Activated T-helper 17 cell treated with anti-CD3 and anti-CD28 coated beads, Interleukin-2, amount 50 U/mL, for 72 hours (primary cell): ENCODE measurements around the gene CYP2B6. TPM values are rescaled to one million over a fixed set of nuclear protein-coding genes. Genes with fewer than 3 reads are reported as not detected.
"Not testable (repeated sequence)": the region's sequence is repeated elsewhere in the genome, so short reads cannot be mapped to it uniquely, and the experiment has no call there.

Experiments
- ATAC-seq: fragments of 150-1000 bp; cut with Tn5 transposase; replicated peaks from 2 replicates; pipeline ENCODE4 v1.10.0; 2021; ENCODE audit warnings: mild to moderate bottlenecking, moderate library complexity
- H3K27ac Mint-ChIP-seq: one replicate; pipeline ENCODE4 v1.8.0; 2022; ENCODE audit warnings: mixed read lengths
- H3K27me3 Mint-ChIP-seq: one replicate; pipeline ENCODE4 v1.8.0; 2022; ENCODE audit warnings: mixed read lengths
- H3K36me3 Mint-ChIP-seq: one replicate; pipeline ENCODE4 v1.8.0; 2022; ENCODE audit warnings: low read depth, mild to moderate bottlenecking, mixed read lengths
- H3K4me1 Mint-ChIP-seq: one replicate; pipeline ENCODE4 v1.8.0; 2022; ENCODE audit warnings: mixed read lengths
- H3K4me3 Mint-ChIP-seq: one replicate; pipeline ENCODE4 v1.8.0; 2022; ENCODE audit warnings: mild to moderate bottlenecking, mixed read lengths
- H3K9me3 Mint-ChIP-seq: one replicate; pipeline ENCODE4 v1.8.0; 2022; ENCODE audit warnings: mixed read lengths
- total RNA-seq, 2 donors: library from RNA; stranded (reverse); gene quantifications; one replicate each; pipeline ENCODE4 v1.2.3, GENCODE V29; 2022

The CYP2B6 gene
- total RNA-seq, 2 donors from 2014 or later = not detected

DNA sequence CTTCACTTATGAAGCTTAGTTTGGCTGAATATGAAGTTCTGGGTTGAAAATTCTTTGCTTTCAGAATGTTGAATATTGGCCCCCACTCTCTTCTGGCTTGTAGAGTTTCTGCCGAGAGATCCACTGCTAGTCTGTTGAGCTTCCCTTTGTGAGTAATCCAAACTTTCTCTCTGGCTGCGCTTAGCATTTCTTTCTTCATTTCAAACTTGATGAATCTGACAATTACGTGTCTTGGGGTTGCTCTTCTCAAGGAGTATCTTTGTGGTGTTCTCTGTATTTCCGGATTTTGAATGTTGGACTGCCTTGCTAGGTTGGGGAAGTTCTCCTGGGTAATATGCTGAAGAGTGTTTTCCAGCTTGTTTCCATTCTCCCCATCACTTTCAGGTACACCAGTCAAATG is 21.4 kb upstream of the CYP2B6 start:
- not testable (repeated sequence) for H3K27me3 Mint-ChIP-seq, H3K9me3 Mint-ChIP-seq, H3K36me3 Mint-ChIP-seq
- Mint-ChIP-seq H3K27ac (peak overlapping the region; percentile 65), H3K4me3 (peak overlapping the region; percentile 42), H3K4me1 (peaks cover 23% of the 10 kb centered on the region)
- ATAC-seq = peak; percentile 74

DNA sequence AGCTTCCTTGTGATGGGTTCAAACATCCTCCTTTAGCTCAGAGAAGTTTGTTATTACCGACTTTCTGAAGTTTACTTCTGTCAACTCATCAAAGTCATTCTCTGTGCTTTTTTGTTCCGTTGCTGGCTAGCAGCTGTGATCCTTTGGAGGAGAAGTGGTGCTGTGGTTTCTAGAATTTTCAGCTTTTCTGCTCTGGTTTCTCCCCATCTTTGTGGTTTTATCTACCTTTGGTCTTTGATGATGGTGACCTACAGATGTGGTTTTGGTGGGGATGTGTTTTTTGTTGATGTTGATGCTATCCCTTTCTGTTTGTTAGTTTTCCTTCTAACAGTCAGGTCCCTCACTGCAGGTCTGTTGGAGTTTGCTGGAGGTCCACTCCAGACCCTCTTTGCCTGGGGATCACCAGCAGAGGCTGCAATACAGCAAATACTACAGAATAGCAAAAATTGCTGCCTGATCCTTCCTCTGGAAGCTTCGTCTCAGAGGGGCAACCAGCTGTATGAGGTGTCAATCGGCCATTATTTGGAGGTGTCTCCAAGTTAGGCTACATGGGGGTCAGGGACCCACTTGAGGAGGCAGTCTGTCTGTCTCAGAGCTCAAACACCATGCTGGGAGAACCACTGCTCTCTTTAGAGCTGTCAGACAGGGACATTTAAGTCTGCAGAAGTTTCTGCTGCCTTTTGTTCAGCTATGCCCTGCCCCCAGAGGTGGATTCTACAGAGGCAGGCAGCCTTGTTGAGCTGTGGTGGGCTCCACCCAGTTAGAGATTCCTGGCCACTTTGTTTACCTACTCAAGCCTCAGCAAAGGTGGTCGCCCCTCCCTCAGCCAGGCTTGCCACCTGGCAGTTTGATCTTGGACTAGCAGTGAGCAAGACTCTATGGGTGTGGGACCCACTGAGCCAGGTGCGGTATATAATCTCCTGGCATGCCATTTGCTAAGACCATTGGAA is 20.4 kb upstream of the CYP2B6 start:
- ATAC-seq = peak; percentile 51
- not testable (repeated sequence) for H3K36me3 Mint-ChIP-seq, H3K9me3 Mint-ChIP-seq, H3K27me3 Mint-ChIP-seq
- H3K27ac Mint-ChIP-seq = peak overlapping the region; percentile 65
- H3K4me1 Mint-ChIP-seq = peaks cover 23% of the 10 kb centered on the region
- peak overlapping the region; percentile 42 for H3K4me3 Mint-ChIP-seq

DNA sequence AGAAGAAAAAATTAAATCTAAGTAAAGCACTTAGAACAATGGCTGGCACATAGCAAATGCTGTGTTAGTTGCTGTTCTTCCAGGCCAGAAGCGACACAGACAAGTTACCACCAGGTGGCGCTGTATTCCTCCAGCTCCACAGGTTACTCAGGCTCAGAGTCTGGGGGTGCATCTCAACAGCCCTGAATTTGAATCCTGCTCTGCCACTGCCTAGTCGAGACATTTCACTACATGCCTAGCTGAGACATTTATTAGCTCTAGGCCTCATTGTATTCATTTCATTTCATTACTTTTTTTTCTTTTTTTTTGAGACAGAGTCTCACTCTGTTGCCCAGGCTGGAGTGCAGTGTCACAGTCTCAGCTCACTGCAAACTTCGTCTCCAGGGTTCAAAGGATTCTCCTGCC is 16.4 kb upstream of the CYP2B6 start:
- no peak overlapping the region for H3K4me3 Mint-ChIP-seq
- H3K4me1 Mint-ChIP-seq = peaks cover 11% of the 10 kb centered on the region
- H3K36me3 Mint-ChIP-seq = no peaks in the 10 kb centered on the region
- H3K9me3 Mint-ChIP-seq = no peaks in the 10 kb centered on the region
- no peak overlapping the region for H3K27ac Mint-ChIP-seq
- ATAC-seq = peak; percentile 75
- H3K27me3 Mint-ChIP-seq = peaks cover under 1% of the 10 kb centered on the region

DNA sequence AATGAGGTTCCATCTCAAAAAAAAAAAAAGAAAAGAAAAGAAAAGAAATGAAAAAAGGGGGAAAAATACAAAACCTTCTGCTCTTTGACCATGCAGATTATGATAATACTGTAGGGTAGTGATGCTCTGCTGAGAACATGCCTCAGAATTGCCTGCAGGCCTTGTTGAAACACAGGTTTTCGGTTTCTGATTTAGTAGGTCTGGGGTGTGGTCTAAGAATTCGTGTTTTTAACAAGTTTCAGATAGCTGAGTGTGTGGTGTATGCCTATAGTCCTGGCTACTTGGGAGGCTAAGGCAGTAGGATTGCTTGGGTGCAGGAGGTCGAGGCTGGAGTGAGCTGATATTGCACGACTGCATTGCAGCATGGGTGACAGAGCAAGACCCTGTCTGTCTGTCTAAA is 14.9 kb upstream of the CYP2B6 start:
- H3K36me3 Mint-ChIP-seq = no peaks in the 10 kb centered on the region
- H3K4me3 Mint-ChIP-seq = no peak overlapping the region
- H3K9me3 Mint-ChIP-seq = no peaks in the 10 kb centered on the region
- H3K27ac Mint-ChIP-seq = no peak overlapping the region
- H3K4me1 Mint-ChIP-seq = no peaks in the 10 kb centered on the region
- ATAC-seq = peak; percentile 94
- H3K27me3 Mint-ChIP-seq = peaks cover 8% of the 10 kb centered on the region

DNA sequence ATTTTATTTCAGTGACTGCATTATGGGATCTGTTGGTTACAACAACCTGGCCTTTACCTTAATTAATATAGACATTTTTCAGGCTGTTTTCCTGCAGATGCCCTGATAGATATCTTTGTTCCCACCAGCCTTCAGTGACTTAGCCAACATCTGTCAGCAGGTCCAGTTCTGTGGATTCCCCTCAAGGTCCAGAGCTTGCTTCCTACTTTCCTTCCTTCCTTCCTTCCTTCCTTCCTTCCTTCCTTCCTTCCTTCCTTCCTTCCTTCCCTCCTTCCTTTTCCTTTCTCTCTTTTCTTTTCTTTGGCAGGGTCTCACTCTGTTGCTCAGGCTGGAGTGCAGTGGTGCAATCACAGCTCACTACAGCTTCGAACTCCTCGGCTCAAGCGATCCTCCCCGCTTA is 14.4 kb upstream of the CYP2B6 start:
- Mint-ChIP-seq H3K36me3 (no peaks in the 10 kb centered on the region), H3K27ac (no peak overlapping the region), H3K27me3 (peaks cover 8% of the 10 kb centered on the region), H3K9me3 (no peaks in the 10 kb centered on the region), H3K4me1 (no peaks in the 10 kb centered on the region), H3K4me3 (no peak overlapping the region)
- ATAC-seq = no peak

DNA sequence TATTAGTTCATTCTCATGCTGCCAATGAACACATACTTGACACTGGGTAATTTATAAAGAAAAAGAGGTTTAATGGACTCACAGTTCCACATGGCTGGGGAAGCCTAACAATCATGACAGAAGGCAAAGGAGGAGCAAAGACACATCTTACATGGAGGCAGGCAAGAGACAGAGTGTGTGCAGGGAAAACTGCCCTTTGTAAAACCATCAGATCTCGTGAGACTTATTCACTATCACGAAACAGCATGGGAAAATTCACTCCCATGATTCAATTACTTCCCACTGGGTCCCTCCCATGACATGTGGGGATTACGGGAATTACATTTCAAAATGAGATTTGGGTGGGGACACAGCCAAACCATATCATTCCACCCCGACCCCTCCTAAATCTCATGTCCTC is 11.3 kb upstream of the CYP2B6 start:
- H3K9me3 Mint-ChIP-seq, ATAC-seq, H3K4me1 Mint-ChIP-seq, H3K27me3 Mint-ChIP-seq, H3K27ac Mint-ChIP-seq, H3K4me3 Mint-ChIP-seq, H3K36me3 Mint-ChIP-seq: not testable (repeated sequence)

DNA sequence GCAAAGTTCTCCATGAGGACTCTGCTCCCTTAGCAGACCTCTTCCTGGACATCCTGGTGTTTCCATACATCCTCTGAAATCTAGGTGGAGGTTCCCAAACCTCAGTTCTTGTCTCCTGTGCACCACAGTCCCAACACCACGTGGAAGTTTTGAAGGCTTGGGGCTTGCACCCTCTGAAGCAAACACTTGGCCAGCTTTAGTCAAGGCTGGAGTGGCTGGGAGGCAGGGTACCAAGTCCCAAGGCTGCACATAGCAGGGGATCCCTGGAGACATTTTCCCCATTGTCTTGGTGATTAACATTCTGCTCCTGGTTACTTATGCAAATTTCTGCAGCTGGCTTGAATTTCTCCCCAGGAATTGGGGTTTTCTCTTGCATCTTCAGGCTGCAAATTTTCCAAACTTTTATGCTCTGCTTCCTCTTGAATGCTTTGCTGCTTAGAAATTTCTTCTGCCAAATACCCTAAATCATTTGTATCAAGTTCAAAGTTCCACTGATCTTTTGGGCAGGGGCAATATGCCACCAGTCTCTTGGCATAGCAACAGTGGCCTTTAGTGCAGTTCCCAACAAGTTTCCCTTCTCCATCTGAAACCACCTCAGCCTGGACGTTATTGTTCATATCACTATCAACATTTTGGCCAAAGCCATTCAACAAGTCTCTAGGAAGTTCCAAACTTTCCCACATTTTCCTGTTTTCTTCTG is 10.2 kb upstream of the CYP2B6 start:
- H3K36me3 Mint-ChIP-seq, ATAC-seq, H3K27ac Mint-ChIP-seq, H3K4me3 Mint-ChIP-seq, H3K27me3 Mint-ChIP-seq, H3K4me1 Mint-ChIP-seq, H3K9me3 Mint-ChIP-seq: not testable (repeated sequence)

DNA sequence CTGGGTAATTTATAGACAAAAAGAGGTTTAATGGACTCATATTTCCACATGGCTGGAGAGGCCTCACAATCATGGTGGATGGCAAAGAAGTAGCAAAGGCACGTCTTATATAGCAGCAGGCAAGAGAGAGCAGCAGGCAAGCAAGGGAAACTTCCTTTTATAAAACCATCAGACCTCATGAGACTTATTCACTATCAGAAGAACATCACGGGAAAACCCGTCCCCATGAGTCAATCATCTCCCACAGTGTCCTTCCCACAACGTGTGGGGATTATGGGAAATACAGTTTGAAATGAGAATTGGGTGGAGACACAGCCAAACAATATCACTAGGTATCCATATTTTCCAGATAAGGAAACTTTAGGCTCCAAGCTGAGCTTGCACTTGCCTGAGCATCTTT is 9.5 kb upstream of the CYP2B6 start:
- Mint-ChIP-seq H3K4me1 (no peaks in the 10 kb centered on the region), H3K27ac (no peak overlapping the region), H3K4me3 (no peak overlapping the region), H3K36me3 (no peaks in the 10 kb centered on the region), H3K27me3 (peaks cover 8% of the 10 kb centered on the region), H3K9me3 (no peaks in the 10 kb centered on the region)
- ATAC-seq = no peak

DNA sequence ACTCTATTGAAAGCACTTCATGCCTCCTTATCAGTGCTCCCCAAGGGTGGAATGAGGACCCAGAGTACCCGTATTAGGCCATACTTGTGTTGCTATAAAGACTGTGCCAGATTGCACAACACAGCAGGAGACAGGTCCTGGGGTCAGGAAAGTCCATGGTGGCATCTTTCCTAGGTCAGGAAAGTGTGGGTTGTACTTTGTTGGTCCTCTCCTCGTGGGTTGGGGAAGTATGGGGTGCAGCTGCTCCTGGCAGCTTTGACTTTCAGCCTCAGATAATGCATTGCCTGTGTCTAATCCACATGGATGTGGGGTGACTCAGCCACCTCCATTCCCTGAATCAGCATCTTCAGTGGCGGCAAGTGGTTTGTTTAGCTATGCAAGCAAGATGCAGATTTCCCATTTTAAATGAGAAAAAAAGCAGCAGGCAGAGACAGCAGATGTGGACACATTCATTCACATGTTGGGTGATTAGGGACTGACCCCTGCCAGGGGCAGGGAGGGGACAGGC is 8.4 kb upstream of the CYP2B6 start:
- ATAC-seq = peak; percentile 31
- H3K9me3 Mint-ChIP-seq = no peaks in the 10 kb centered on the region
- H3K36me3 Mint-ChIP-seq = no peaks in the 10 kb centered on the region

DNA sequence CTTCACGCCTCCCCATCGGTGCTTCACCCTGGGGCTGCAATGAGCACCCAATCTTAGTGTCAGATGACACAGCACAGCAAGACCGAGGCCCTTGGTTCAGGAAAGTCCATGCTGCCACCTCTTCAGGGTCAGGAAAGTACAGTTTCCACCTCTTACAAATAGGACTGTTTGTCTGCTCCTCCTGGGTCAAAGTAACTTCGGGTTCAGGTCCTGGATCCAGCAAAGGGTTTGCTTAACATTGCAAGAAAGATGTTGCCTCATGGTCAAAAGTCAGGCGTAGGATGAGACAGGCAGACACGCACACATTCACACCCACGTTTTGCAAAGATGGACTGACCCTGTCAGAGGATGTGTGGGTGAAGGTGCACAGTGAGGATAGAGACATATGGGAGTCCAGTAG is 1.6 kb upstream of the CYP2B6 start:
- H3K36me3 Mint-ChIP-seq = no peaks in the 10 kb centered on the region
- peaks cover 3% of the 10 kb centered on the region for H3K27me3 Mint-ChIP-seq
- H3K27ac Mint-ChIP-seq = no peak overlapping the region
- no peak overlapping the region for H3K4me3 Mint-ChIP-seq
- H3K4me1 Mint-ChIP-seq = no peaks in the 10 kb centered on the region
- H3K9me3 Mint-ChIP-seq = no peaks in the 10 kb centered on the region
- ATAC-seq = no peak

More for the DNA sequence above, 8.4 kb upstream of the CYP2B6 start:
- H3K27me3 Mint-ChIP-seq = peaks cover 8% of the 10 kb centered on the region
- H3K27ac Mint-ChIP-seq = no peak overlapping the region
- no peak overlapping the region for H3K4me3 Mint-ChIP-seq
- H3K4me1 Mint-ChIP-seq = no peaks in the 10 kb centered on the region

DNA sequence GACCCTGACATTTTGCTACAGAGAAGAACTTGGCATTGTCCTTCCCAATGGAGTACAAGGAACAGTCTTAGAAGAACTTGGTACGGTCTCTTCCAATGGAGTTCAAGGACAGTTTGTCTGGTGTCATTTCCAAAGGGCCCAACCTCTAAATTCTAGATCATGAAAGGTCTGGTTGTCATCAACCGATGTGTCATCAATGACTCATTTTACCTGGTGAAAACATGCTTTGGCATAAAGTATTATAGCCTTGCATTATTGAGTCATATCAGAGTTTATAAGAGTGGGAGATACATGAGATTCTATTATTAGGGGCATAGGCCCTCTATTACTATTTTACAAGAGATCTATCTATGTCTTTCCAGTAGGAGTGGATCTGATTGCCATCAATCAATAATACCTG is 4.3 kb downstream of the CYP2B6 start:
- H3K4me1 Mint-ChIP-seq = peaks cover 3% of the 10 kb centered on the region
- H3K9me3 Mint-ChIP-seq = no peaks in the 10 kb centered on the region
- peak; percentile 92 for ATAC-seq
- H3K4me3 Mint-ChIP-seq = no peak overlapping the region
- peaks cover 4% of the 10 kb centered on the region for H3K27me3 Mint-ChIP-seq
- H3K36me3 Mint-ChIP-seq = no peaks in the 10 kb centered on the region
- H3K27ac Mint-ChIP-seq = no peak overlapping the region

DNA sequence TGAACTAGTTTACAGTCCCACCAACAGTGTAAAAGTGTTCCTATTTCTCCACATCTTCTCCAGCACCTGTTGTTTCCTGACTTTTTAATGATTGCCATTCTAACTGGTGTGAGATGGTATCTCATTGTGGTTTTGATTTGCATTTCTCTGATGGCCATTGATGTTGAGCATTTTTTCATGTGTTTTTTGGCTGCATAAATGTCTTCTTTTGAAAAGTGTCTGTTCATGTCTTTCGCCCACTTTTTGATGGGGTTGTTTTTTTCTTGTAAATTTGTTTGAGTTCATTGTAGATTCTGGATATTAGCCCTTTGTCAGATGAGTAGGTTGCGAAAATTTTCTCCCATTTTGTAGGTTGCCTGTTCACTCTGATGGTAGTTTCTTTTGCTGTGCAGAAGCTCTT is 7.9 kb downstream of the CYP2B6 start:
- ATAC-seq, H3K4me1 Mint-ChIP-seq, H3K9me3 Mint-ChIP-seq, H3K36me3 Mint-ChIP-seq, H3K4me3 Mint-ChIP-seq, H3K27ac Mint-ChIP-seq, H3K27me3 Mint-ChIP-seq: not testable (repeated sequence)

DNA sequence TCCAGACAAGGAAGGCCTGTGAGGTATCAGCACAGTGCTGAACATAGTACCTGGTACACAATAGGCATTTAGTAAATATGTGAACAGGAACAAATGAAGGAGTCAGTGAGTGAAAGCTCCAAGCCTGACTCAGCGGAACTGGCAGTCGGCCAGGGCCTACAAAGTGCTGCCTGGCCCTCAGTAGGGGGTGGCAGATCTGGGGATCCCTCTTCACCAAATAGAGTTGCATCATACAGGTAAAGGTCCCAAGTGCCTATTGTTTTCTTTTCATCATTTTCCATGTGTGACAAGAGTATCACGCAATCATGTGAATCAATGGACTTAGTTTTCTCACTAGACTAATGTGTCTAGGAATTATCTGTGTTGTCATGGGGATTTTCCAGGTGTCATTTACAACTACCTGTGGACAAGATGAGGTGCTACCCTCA is 9.2 kb downstream of the CYP2B6 start:
- H3K27ac Mint-ChIP-seq = no peak overlapping the region
- no peak for ATAC-seq
- H3K9me3 Mint-ChIP-seq = no peaks in the 10 kb centered on the region
- H3K27me3 Mint-ChIP-seq = peaks cover 21% of the 10 kb centered on the region
- no peaks in the 10 kb centered on the region for H3K36me3 Mint-ChIP-seq
- no peak overlapping the region for H3K4me3 Mint-ChIP-seq
- H3K4me1 Mint-ChIP-seq = peaks cover 2% of the 10 kb centered on the region

DNA sequence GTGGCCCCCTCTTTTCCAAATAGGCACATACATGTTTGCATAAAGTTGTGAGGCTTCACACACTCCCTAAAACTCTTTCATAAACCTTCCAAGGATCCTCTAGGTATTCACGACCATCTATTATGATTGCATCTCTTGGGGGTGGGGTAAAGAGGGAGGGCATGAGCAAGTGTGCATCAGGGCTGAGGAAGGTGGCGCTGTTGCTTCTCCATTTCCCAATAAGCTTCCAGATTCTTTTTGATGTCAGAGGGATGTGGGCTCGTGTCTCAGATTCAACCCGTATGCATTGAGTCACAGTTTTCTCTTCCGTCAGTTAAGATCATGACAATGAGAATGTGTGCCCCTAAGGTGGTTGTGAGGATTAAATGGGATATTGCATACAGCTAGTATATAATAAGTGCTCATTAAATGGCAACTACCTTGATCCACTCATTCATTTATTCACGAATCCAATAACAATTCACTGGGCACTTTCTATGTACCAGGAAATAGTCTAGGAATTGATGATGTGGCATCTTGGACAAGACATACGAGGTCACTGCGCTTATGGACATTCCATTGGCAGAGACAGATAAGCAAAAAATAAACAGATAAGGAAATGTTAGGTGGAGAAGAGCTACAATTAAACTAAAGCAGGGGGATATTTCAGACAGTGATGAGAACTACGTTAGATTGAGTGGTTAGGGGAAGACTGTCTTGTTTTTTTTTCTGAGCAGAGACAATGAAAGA is 10.3 kb downstream of the CYP2B6 start:
- H3K36me3 Mint-ChIP-seq = no peaks in the 10 kb centered on the region
- H3K27me3 Mint-ChIP-seq = peaks cover 18% of the 10 kb centered on the region
- H3K4me1 Mint-ChIP-seq = no peaks in the 10 kb centered on the region
- no peak for ATAC-seq
- H3K27ac Mint-ChIP-seq = no peak overlapping the region
- H3K9me3 Mint-ChIP-seq = no peaks in the 10 kb centered on the region
- H3K4me3 Mint-ChIP-seq = no peak overlapping the region
